Rectal smooth muscle tissue (tissue), 1 donor: ENCODE measurements around the gene DDRGK1.

Experiments
- H3K27ac ChIP-seq: one replicate; pipeline ENCODE4 v1.7.0; 2013; ENCODE audit warnings: low read depth, low read length, inconsistent platforms
- H3K27me3 ChIP-seq: one replicate; pipeline ENCODE4 v1.7.0; 2013; ENCODE audit warnings: low read length; ENCODE audit not compliant: control insufficient read depth, insufficient read depth
- H3K36me3 ChIP-seq: one replicate; pipeline ENCODE4 v1.7.0; 2013; ENCODE audit warnings: low read length; ENCODE audit not compliant: control insufficient read depth, insufficient read depth
- H3K4me1 ChIP-seq: one replicate; pipeline ENCODE4 v1.7.0; 2013; ENCODE audit warnings: low read length; ENCODE audit not compliant: control insufficient read depth, insufficient read depth
- H3K4me3 ChIP-seq: one replicate; pipeline ENCODE4 v1.7.0; 2013; ENCODE audit warnings: low read length
- H3K9ac ChIP-seq: one replicate; pipeline ENCODE4 v1.7.0; 2013; ENCODE audit warnings: low read length

DDRGK1 gene

DNA sequence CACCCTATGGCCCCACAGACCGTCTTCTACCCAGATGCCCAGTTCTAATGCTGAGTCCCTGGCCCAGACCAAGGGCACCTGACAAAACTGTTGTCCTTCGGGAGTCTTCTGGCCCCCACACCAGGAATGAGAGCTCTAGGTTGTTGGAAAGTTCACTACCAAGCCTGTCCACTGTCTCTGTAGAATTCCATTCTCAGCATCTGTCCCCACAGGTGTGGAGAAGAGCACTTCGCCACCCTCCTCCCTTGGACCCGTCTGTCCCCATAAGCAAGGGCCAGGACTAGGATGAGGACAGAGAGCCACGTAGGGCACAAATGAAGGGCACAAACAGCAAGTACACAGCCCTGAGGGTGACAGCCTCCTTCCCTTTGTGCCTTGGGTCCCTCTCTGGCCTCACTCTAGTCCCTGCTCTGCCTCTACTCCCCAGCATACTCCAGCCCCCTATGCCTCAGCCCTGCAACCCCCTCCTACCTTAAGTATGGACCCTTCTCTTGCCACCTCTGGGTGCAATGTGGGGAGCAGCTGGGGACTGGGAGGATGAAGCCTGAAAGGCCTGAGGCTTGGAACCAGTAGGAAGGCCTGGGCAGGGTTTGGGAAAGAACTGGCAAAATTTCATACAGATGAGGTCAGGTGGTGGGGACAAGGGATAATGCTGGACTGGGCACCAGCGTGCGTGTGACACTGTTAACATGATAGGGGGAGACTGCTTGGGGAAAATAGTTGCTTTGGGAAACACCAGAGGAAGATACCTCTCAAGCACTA lies 35.5 kb downstream of the DDRGK1 start:
- Histone ChIP-seq H3K36me3 (no peaks in the 10 kb centered on the region), H3K27me3 (no peaks in the 10 kb centered on the region), H3K4me3 (no peak overlapping the region), H3K9ac (no peak overlapping the region), H3K4me1 (no peaks in the 10 kb centered on the region), H3K27ac (no peak overlapping the region)

DNA sequence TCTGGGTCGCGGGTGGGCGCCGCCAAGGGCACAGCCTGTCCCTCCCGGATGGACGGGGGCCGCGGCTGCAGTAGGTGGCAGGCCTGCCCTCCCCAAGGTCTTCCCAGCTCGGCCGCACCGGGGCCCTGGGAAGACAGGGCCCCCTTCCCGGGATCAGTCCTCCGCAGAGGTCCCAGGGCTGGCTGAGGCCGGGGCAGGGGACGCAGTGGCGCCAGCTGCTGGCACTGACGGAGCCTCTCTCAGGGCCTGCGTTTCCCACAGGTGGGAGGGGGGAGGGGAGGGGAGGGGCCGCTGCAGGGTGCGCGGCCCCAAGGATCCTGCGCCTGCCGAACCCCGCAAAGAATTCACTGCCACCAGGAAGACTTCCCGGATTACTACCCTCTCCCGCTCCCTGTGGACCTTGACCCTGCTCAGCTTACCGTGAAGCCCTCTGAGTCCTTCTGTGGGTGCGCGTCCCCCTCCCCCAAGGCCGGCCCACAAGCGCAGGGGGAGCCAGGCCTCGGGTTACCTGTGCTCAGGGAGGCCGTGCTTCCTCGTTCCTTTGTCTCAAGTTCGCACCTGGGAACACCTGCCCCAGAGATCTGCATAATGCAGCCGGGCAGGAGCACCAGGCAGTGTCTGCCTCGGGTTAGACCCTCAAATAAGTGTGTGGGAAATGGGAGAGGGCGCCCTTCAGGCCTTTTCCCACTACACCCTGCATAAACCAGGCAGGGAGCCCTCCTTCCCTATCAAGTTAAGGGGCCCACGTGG lies 36.2 kb downstream of the DDRGK1 start:
- H3K4me3 ChIP-seq = peak overlapping the region; percentile 15

DNA sequence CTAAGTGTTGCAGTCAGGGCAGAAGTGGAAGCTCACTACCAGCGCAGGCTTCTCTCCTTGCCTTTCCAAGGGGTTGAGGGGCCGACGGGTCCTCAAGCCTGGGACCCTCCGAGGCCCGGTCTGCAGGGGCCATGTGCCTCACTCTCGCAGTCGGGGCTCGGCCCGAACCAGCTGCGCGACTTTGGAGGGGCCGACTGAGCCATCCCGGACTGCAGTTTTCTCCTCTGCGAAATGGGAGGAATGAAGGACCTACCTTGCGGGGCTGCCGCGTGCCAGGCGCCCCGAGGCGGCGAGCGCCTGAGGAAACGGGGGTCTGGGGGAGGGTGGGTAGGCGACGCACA lies 36.8 kb downstream of the DDRGK1 start:
- Histone ChIP-seq H3K27ac (no peak overlapping the region), H3K4me1 (no peaks in the 10 kb centered on the region), H3K9ac (no peak overlapping the region), H3K4me3 (peak overlapping the region; percentile 15), H3K27me3 (no peaks in the 10 kb centered on the region), H3K36me3 (no peaks in the 10 kb centered on the region)

More for the DNA sequence above, 36.2 kb downstream of the DDRGK1 start:
- H3K9ac ChIP-seq = no peak overlapping the region
- no peaks in the 10 kb centered on the region for H3K36me3 ChIP-seq
- H3K27ac ChIP-seq = no peak overlapping the region
- H3K4me1 ChIP-seq = no peaks in the 10 kb centered on the region
- no peaks in the 10 kb centered on the region for H3K27me3 ChIP-seq

DNA sequence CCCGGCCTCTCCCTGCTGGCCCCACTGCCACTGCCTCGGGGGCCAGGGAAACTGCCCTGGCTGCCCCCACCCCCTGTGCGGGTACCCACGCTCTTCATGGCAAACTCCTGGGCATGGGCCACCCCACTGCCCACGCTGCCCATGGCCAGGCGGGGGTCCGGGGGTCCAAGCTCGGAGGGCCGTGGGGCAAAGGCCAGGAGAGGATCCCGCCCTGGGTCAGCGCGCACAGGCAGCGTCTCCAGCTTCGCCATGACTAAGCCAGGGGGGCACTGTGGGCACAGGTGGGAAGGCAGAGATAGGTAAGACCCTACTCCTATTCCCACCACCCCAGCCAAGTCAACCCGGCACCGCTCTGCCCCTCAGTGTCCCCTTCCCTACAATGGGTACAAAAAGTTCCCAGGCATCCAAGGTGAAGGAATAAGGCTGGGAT lies 37.6 kb downstream of the DDRGK1 start:
- Histone ChIP-seq H3K27ac (no peak overlapping the region), H3K4me1 (no peaks in the 10 kb centered on the region), H3K4me3 (no peak overlapping the region), H3K9ac (no peak overlapping the region), H3K36me3 (no peaks in the 10 kb centered on the region), H3K27me3 (no peaks in the 10 kb centered on the region)

DNA sequence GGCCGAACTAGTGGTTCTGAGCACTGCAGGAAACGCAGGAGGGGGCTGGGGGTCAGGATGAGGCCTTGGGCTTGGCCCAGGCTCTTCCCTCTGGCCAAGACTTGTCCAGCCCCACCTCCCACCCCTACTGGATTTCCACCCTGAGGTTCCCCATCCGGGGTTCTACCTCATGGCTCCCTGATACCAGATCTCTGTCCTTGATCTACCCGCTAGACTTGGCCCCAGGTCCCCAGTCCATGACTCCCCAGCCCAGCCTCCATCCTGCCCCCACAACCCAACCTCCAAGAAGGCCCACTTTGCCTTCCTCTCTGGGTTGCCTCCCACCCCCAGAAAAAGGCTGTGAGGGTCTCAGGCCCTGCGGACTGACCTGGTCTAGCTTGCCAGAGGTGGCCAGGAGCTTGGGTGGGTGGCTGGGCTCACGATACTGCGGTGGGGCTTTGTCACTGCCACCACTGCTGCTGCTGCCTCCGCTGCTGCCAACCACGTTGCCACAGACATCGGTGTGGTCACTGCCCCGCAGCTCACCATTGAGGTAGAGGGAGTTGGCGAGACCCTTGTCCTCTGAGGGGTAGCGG lies 38.1 kb downstream of the DDRGK1 start:
- no peaks in the 10 kb centered on the region for H3K27me3 ChIP-seq
- H3K9ac ChIP-seq = no peak overlapping the region
- H3K27ac ChIP-seq = no peak overlapping the region
- H3K4me1 ChIP-seq = no peaks in the 10 kb centered on the region
- H3K4me3 ChIP-seq = no peak overlapping the region
- no peaks in the 10 kb centered on the region for H3K36me3 ChIP-seq

DNA sequence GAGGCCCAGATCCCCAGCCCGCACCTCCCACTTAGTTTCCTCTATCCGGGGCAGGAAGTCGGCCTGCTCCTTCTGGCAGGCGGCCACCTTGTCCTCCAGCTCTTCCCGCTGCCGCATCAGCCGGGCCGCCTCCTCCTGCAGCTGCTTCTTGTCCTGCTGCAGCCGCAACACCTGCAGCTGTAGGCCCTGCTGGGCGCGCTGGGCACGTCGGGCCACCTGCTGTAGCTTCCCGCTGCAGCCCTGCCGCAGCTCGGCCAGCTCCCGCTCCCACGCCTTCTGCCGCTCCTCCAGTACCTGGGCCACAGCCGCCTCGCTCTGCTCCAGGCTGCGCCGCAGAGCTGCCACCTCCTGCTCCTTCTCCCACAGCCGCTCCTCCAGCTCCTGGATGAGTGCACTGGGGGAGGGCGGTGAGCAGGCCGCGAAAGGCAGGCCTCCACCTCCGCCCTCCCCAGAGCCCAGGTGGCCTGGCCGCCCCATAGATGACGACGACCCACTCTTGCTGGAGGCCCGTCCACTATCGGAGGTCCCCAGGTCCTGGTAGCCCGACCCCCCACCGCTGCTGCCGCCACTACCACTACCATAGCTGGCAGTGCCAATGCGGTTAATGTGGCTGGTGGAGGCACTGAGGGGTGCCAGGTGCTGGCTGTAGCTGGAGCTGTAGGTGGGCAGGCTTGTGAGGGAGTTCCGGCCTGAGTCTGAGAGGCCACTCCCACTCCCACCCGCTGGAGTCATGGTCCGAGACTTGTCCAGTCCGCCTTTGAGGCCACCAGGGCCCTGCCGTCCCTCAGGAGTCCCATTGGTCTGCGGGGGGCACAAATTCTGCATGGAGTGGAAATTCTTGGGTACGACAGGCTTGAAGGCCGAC lies 38.8 kb downstream of the DDRGK1 start:
- no peak overlapping the region for H3K9ac ChIP-seq

DNA sequence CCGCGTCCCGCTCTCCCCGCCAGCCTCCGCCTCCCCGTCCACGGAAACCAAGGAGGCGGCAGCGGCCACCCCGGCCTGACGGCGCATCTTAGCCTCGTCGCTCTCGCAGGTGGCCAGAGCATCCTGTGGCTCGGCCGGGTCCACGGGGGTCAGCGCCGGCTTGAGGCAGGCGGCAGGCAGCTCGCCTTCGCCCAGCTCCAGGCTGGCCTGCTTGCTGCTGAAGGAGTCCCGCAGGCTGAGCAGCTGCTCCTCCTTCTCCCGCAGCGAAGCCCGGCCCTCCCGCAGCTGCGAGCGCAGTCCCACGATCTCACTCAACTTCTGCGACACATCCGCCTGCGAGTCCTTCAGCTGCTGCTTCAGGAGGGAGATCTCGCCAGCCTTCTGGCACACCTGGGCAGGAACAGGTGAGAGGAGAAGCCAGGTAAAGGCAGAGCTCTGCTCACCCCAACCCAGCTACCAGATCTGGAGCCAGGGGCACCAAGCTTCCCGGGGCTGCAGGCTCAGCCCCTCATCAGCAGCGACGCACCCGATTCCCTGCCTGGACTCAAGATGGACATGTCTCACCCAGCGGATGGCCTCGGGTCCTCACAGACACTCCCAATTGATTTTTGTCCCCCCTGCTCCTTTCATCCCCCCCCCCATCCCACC lies 39.6 kb downstream of the DDRGK1 start:
- Histone ChIP-seq H3K9ac (no peak overlapping the region), H3K36me3 (no peaks in the 10 kb centered on the region), H3K4me1 (no peaks in the 10 kb centered on the region), H3K27me3 (no peaks in the 10 kb centered on the region), H3K27ac (no peak overlapping the region), H3K4me3 (no peak overlapping the region)

More for the DNA sequence above, 38.8 kb downstream of the DDRGK1 start:
- Histone ChIP-seq H3K27ac (no peak overlapping the region), H3K4me1 (no peaks in the 10 kb centered on the region), H3K4me3 (peak overlapping the region; percentile 21), H3K27me3 (no peaks in the 10 kb centered on the region), H3K36me3 (no peaks in the 10 kb centered on the region)

DNA sequence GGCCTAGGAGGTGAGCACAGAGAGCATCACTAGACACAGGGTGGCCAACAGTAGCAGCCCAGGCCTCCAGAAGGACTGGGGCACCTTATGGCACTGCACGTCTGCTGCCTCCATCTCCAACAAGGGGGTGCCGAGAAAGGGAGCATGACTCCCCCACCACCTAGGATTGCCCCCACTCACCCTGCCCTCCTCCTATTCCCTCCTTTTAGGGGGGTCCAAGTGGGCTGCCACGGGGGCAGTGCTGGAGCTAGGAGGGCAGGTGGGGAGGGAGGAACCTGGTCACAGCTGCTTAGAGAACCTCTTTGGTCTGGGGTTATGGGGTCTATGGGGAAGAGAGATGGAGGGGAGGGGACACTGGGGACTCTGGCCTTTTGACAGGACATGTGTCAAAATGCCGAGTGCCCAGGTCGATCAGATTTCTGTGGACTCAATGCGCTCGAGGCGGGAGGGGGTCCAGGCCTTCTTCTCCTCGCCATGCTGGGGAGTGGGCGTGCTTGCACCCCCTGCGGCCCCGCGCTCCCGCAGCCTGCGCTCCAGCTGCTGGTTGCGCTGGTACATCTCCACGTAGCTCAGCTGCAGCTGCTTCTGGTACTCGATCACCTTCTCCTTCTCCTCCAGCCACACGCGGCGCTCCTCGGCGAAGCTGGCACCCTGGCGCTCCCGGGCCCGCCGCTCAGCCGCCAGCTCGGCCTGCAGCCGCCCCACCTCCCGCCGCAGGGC lies 40.3 kb downstream of the DDRGK1 start:
- no peaks in the 10 kb centered on the region for H3K36me3 ChIP-seq
- H3K27me3 ChIP-seq = no peaks in the 10 kb centered on the region
- no peak overlapping the region for H3K9ac ChIP-seq
- no peaks in the 10 kb centered on the region for H3K4me1 ChIP-seq
- H3K27ac ChIP-seq = no peak overlapping the region
- no peak overlapping the region for H3K4me3 ChIP-seq

DNA sequence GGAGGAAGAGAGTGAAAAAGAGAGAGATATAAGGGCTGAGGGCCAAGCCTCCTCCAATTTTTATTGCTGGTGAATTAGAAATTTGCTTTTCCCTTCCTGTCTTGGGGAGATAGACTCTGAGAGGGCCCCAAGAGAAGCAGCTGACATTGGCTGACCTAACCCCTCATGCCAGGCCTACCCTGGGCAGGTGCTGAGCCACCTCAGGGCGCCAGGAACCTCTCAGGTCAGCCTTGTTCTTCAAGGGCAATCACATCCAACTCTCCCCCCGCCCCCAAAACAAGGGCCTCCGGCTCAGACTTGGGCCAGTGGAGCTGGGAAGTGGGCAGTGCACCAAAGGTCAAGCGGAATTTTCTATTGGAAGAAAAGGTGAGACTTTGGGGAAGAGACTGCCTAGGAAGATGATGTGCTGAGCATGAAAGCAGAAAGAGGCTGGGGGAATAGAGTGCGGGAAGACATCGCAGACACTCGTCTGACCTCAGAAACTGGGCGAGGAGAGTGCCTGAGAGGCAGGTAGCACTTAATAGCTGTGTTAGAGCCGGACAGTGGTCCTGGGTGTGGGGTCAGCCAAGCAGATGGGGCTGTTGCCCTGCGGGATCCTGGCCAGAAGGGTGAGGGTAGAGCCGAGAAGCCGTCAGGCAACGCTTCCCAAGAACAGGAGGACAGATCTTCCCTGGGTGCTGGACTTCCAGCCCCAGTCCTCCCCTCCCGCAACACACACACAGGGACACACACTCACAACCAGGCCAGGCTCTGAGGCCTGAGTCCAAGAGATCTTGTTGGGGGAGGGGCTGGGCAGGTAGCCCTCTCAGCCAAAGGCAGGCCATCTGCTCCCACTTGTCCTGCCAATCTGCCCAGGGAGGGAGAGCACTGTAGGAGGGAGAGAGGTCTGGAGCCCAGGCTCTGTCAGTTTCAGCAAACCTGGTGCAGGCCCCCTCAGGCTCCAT lies 41.1 kb downstream of the DDRGK1 start:
- Histone ChIP-seq H3K9ac (no peak overlapping the region), H3K36me3 (no peaks in the 10 kb centered on the region), H3K4me3 (no peak overlapping the region), H3K27ac (no peak overlapping the region), H3K4me1 (peaks cover 5% of the 10 kb centered on the region), H3K27me3 (no peaks in the 10 kb centered on the region)

DNA sequence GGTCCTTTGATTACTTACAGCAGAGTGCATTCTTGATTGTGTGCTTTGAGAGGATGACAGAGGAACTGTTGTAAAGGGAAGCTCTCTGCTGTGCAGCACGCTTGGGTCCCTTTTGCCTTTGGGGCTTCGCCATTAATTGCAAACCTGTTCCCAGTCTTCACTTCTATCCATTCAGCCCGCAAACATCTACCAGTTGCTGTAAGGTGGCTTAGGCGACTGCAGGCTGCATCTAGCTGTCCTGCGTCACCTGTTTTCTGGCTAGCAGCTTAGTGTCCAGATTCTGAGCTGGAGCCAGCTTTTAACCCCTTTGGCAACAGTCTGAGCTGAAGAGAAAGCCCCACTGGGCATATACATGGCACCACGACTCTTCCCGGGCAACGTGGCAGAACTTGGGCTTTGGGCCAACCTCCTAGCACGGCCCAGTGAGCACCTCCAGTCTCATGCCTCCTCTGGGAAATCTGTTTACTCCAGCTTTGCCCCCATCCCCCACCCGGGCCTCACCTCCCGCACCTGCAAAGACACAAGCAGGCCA lies 42.3 kb downstream of the DDRGK1 start:
- peaks cover 14% of the 10 kb centered on the region for H3K4me1 ChIP-seq
- no peak overlapping the region for H3K9ac ChIP-seq
- no peaks in the 10 kb centered on the region for H3K36me3 ChIP-seq
- no peaks in the 10 kb centered on the region for H3K27me3 ChIP-seq
- H3K27ac ChIP-seq = no peak overlapping the region
- no peak overlapping the region for H3K4me3 ChIP-seq
